SK-N-SH (cell line): Measurements from ENCODE around the gene TFEB. TPM values are rescaled to one million over a fixed set of nuclear protein-coding genes. Genes with fewer than 3 reads are reported as not detected.

Experiments
- CTCF ChIA-PET: fragments of 300-600, 350-600 bp; formaldehyde crosslinking; extraction: SDS; loops from one replicate; lab custom pipeline; 2021; lab: Yijun Ruan, JAX
- POLR2A ChIA-PET: fragments of 350-600 bp; sonication (Branson Sonifier 250); formaldehyde crosslinking; extraction: SDS; loops from one replicate; lab custom pipeline; 2020; ENCODE audit warnings: antibody characterized with exemption, inconsistent platforms; lab: Yijun Ruan, JAX
- DNase-seq: peaks from one replicate; pipeline ENCODE4 v3.0.0; 2012
- H2AFZ ChIP-seq: fragments of 200-600 bp; sonication (generic); 2 replicates; pipeline ENCODE4 v1.8.1; 2016; ENCODE audit warnings: antibody characterized with exemption, mild to moderate bottlenecking, low read depth
- H3F3A ChIP-seq: fragments of 200-600 bp; sonication (generic); replicated peaks from 2 replicates; pipeline ENCODE3; 2016; ENCODE audit warnings: antibody characterized with exemption, mild to moderate bottlenecking; ENCODE audit not compliant: insufficient read depth
- H3K27ac ChIP-seq, 2 experiments: fragments of 200-500 bp in 1 of 2; fragments of 200-600 bp in 1 of 2; sonication (Bioruptor generic) in 1 of 2; sonication (generic), shearing (Covaris generic) in 1 of 2; 2 replicates each; pipeline versions ENCODE4 v1.5.1 to v1.6.1; 2014 to 2016; ENCODE audit warnings: low read depth in 2 of 2, inconsistent platforms in 1 of 2, low read length in 1 of 2, mild to moderate bottlenecking in 1 of 2, mixed read lengths in 1 of 2
- H3K27me3 ChIP-seq: fragments of 200-600 bp; sonication (generic), shearing (Covaris generic); 2 replicates; pipeline ENCODE4 v1.6.1; 2016; ENCODE audit warnings: mixed run types; ENCODE audit not compliant: insufficient read depth
- H3K36me3 ChIP-seq, 2 experiments: fragments of 200-500 bp in 1 of 2; fragments of 200-600 bp in 1 of 2; sonication (Bioruptor generic) in 1 of 2; sonication (generic) in 1 of 2; replicated peaks in 1 of 2; 2 replicates each; pipeline versions ENCODE3 to v1.5.1; 2014 to 2016; ENCODE audit warnings: low read length in 1 of 2, mild to moderate bottlenecking in 1 of 2; ENCODE audit not compliant: insufficient read depth in 2 of 2, control insufficient read depth in 1 of 2
- H3K4me1 ChIP-seq, 2 experiments: fragments of 200-500 bp in 1 of 2; fragments of 200-600 bp in 1 of 2; sonication (Bioruptor generic) in 1 of 2; sonication (generic), shearing (Covaris generic) in 1 of 2; 2 replicates each; pipeline versions ENCODE4 v1.5.1 to v1.6.1; 2014 to 2016; ENCODE audit warnings: low read depth in 1 of 2, low read length in 1 of 2, mixed run types in 1 of 2; ENCODE audit not compliant: insufficient read depth in 2 of 2, control insufficient read depth in 1 of 2
- H3K4me2 ChIP-seq: fragments of 200-600 bp; sonication (generic), shearing (Covaris generic); 2 replicates; pipeline ENCODE4 v1.6.1; 2017; ENCODE audit warnings: mixed run types
- H3K4me3 ChIP-seq, 2 experiments: fragments of 200-500 bp in 1 of 2; fragments of 200-600 bp in 1 of 2; sonication (Bioruptor generic) in 1 of 2; sonication (generic), shearing (Covaris generic) in 1 of 2; 2 replicates each; pipeline versions ENCODE4 v1.5.1 to v1.8.1; 2014 to 2016; ENCODE audit warnings: low read depth in 2 of 2, inconsistent platforms in 1 of 2, low read length in 1 of 2, mild to moderate bottlenecking in 1 of 2, mixed read lengths in 1 of 2, moderate library complexity in 1 of 2
- H3K79me2 ChIP-seq: fragments of 200-600 bp; sonication (generic); 2 replicates; pipeline ENCODE4 v1.8.1; 2017; ENCODE audit warnings: mild to moderate bottlenecking; ENCODE audit not compliant: insufficient read depth
- H3K9ac ChIP-seq: fragments of 200-600 bp; sonication (generic); 2 replicates; pipeline ENCODE4 v1.6.1; 2017; ENCODE audit warnings: mixed run types
- H3K9me2 ChIP-seq: fragments of 200-600 bp; sonication (generic); 2 replicates; pipeline ENCODE4 v1.6.1; 2017; ENCODE audit warnings: mixed run types
- H3K9me3 ChIP-seq: fragments of 200-600 bp; sonication (generic); 2 replicates; pipeline ENCODE4 v1.6.1; 2017; ENCODE audit warnings: mixed run types, mild to moderate bottlenecking, moderate library complexity
- H4K20me1 ChIP-seq: fragments of 200-600 bp; sonication (generic); 2 replicates; pipeline ENCODE4 v1.6.1; 2017; ENCODE audit warnings: mild to moderate bottlenecking, mixed run types; ENCODE audit not compliant: insufficient read depth
- CTCF ChIP-seq: fragments of 200-600 bp; sonication (generic); IDR thresholded peaks from 2 replicates; pipeline ENCODE4 v1.6.1; 2017; ENCODE audit warnings: antibody characterized with exemption, mild to moderate bottlenecking, moderate library complexity
- ELF1 ChIP-seq: IDR thresholded peaks from 2 replicates; pipeline ENCODE4 v1.4.0; 2012
- EZH2phosphoT487 ChIP-seq: fragments of 200-600 bp; sonication (generic); IDR thresholded peaks from 2 replicates; pipeline ENCODE4 v1.6.1; 2017; ENCODE audit warnings: low read depth, mixed run types, mild to moderate bottlenecking, antibody characterized with exemption, moderate library complexity, borderline replicate concordance
- FOSL2 ChIP-seq: IDR thresholded peaks from 2 replicates; pipeline ENCODE4 v1.4.0; 2012; ENCODE audit warnings: low read depth, mild to moderate bottlenecking, moderate library complexity, borderline replicate concordance
- GABPA ChIP-seq: IDR thresholded peaks from 2 replicates; pipeline ENCODE4 v1.4.0; 2012; ENCODE audit warnings: low read depth, mild to moderate bottlenecking
- GATA2 ChIP-seq: sonication (generic); formaldehyde crosslinking; IDR thresholded peaks from 2 replicates; pipeline ENCODE4 v1.5.0; 2020; ENCODE audit warnings: mild to moderate bottlenecking, missing genetic modification reagents
- JUND ChIP-seq: IDR thresholded peaks from 2 replicates; pipeline ENCODE4 v1.4.0; 2012
- MAX ChIP-seq: IDR thresholded peaks from 2 replicates; pipeline ENCODE4 v1.4.0; 2012; ENCODE audit warnings: low read depth
- MEF2A ChIP-seq: IDR thresholded peaks from 2 replicates; pipeline ENCODE4 v1.4.0; 2012; ENCODE audit warnings: low read depth, borderline replicate concordance
- NRF1 ChIP-seq: IDR thresholded peaks from 2 replicates; pipeline ENCODE4 v1.6.1; 2012; ENCODE audit warnings: low read depth, mild to moderate bottlenecking, low read length
- PBX3 ChIP-seq: IDR thresholded peaks from 2 replicates; pipeline ENCODE4; 2012
- POLR2AphosphoS5 ChIP-seq: IDR thresholded peaks from 2 replicates; pipeline ENCODE4 v1.6.1; 2012; ENCODE audit warnings: low read depth, low read length
- RCOR1 ChIP-seq: fragments of 150-350 bp; IDR thresholded peaks from 2 replicates; pipeline ENCODE4 v1.6.1; 2017; ENCODE audit warnings: antibody characterized with exemption, low read length
- SIN3A ChIP-seq: IDR thresholded peaks from 2 replicates; pipeline ENCODE4 v1.6.1; 2012; ENCODE audit warnings: low read depth, mild to moderate bottlenecking, low read length, moderate library complexity, borderline replicate concordance
- SMC3 ChIP-seq: IDR thresholded peaks from 2 replicates; pipeline ENCODE4 v1.6.1; 2012; ENCODE audit warnings: low read depth, low read length, improper control_type of control experiment
- TAF1 ChIP-seq: IDR thresholded peaks from 2 replicates; pipeline ENCODE4 v1.6.1; 2012; ENCODE audit warnings: low read depth, mild to moderate bottlenecking, low read length, moderate library complexity, borderline replicate concordance
- USF2 ChIP-seq: fragments of 150-350 bp; IDR thresholded peaks from 2 replicates; pipeline ENCODE4 v1.6.1; 2017; ENCODE audit warnings: antibody characterized with exemption, low read length, low read depth, borderline replicate concordance
- YY1 ChIP-seq: IDR thresholded peaks from 2 replicates; pipeline ENCODE4 v1.4.0; 2012; ENCODE audit warnings: low read depth, mild to moderate bottlenecking
- WGBS: methylation state at CpG from one replicate; pipeline ENCODE4 v1.1.6; 2017; ENCODE audit warnings: low lambda C conversion rate; 5-methylcytosine and 5-hydroxymethylcytosine counted together
- polyA plus RNA-seq, 3 experiments: library from polyadenylated mRNA; depleted of rRNA; stranded (reverse); fragments of >200 nt; gene quantifications; 2 replicates each; pipeline ENCODE4 v1.2.3, GENCODE V29; 2012
- TF ChIP-seq, protein P1 (sequence below): fragments of 150-350 bp; IDR thresholded peaks from 2 replicates; pipeline ENCODE4 v1.6.1; 2016; ENCODE audit warnings: mild to moderate bottlenecking, low read depth, low read length

The TFEB gene
- polyA plus RNA-seq, 1 of the 3 experiments (the other 2 are of a cell fraction): 6.2 TPM

GRCh38 chr6:41724586-41725501 lies 10.6 kb downstream of the TFEB start:
- no peaks in the 10 kb centered on the region for H3K9me2 ChIP-seq
- H3K4me1 ChIP-seq: peaks cover 19 to 34% of the 10 kb centered on the region in 2 experiments; a peak in 3 of 4 replicates
- 90% methylated on average over 10 of the region's 13 CpGs for WGBS
- no peaks in the 10 kb centered on the region for H3F3A ChIP-seq
- no peak overlapping the region for H3K4me3 ChIP-seq
- H3K4me2 ChIP-seq: no peak overlapping the region
- POLR2A ChIA-PET: no interaction called here
- H2AFZ ChIP-seq: no peak overlapping the region
- no peak overlapping the region for H3K9ac ChIP-seq
- no peaks in the 10 kb centered on the region for H4K20me1 ChIP-seq
- DNase-seq: no peak
- no peaks in the 10 kb centered on the region for H3K27me3 ChIP-seq
- peaks cover 45% of the 10 kb centered on the region for H3K79me2 ChIP-seq
- H3K27ac ChIP-seq: peak overlapping the region in 1 of 2 experiments; percentile 31; a peak in 1 of 4 replicates
- H3K9me3 ChIP-seq: no peaks in the 10 kb centered on the region
- H3K36me3 ChIP-seq: no peaks in the 10 kb centered on the region
- CTCF ChIA-PET: interaction anchor here (0.6 to 2.1 kb wide), 3 partner anchors 8 to 42 kb away, joined by 3 to 8 read pairs (median 7); no protein-coding TSS in a partner anchor
- TF ChIP-seq CTCF (peak; percentile 8; the same call in 1 of the 2 replicates), SIN3A (no peak)

DNA sequence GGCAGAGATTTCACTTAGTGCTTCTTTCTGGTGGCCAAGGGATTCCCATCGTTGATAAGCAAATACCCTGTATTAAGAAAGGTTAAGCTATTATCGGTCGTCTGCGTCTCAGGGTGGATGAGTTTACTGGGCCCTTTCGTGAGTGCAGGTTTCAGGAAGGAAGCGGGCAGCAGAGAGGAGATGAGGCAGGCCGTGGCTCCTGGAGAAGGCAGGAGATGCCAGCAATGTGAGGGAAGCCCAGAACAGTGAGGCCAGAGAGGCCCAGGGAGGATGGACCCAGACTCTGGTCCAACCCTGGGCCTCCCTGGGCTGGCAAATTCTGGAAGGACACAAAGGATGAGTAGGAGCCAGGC lies 11.2 kb downstream of the TFEB start:
- no peaks in the 10 kb centered on the region for H3F3A ChIP-seq
- no peak for DNase-seq
- H2AFZ ChIP-seq: no peak overlapping the region
- H3K79me2 ChIP-seq: peaks cover 39% of the 10 kb centered on the region
- no peaks in the 10 kb centered on the region for H4K20me1 ChIP-seq
- CTCF ChIA-PET: interaction anchor here (0.6 to 2.1 kb wide), 2 partner anchors 18 to 41 kb away, joined by 3 to 8 read pairs; no protein-coding TSS in a partner anchor
- H3K9me3 ChIP-seq: no peaks in the 10 kb centered on the region
- H3K4me3 ChIP-seq: no peak overlapping the region
- H3K9ac ChIP-seq: no peak overlapping the region
- TF ChIP-seq YY1 (no peak), GABPA (no peak), PBX3 (no peak), MAX (no peak), MEF2A (no peak), USF2 (no peak), EZH2phosphoT487 (no peak), TAF1 (no peak), SMC3 (no peak), SIN3A (no peak), FOSL2 (no peak), JUND (no peak), NRF1 (no peak), POLR2AphosphoS5 (no peak), RCOR1 (no peak), GATA2 (no peak), ELF1 (no peak)
- TF ChIP-seq, protein P1, sequence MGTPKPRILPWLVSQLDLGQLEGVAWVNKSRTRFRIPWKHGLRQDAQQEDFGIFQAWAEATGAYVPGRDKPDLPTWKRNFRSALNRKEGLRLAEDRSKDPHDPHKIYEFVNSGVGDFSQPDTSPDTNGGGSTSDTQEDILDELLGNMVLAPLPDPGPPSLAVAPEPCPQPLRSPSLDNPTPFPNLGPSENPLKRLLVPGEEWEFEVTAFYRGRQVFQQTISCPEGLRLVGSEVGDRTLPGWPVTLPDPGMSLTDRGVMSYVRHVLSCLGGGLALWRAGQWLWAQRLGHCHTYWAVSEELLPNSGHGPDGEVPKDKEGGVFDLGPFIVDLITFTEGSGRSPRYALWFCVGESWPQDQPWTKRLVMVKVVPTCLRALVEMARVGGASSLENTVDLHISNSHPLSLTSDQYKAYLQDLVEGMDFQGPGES: no peak
- peak overlapping the region in 1 of 2 experiments; percentile 51; a peak in 2 of 4 replicates for H3K27ac ChIP-seq
- H3K27me3 ChIP-seq: no peaks in the 10 kb centered on the region
- no peaks in the 10 kb centered on the region for H3K36me3 ChIP-seq
- POLR2A ChIA-PET: no interaction called here
- H3K4me1 ChIP-seq: peaks cover 14 to 28% of the 10 kb centered on the region in 2 experiments; a peak in 2 of 4 replicates
- 97% methylated on average over 7 of the region's 7 CpGs for WGBS
- H3K4me2 ChIP-seq: no peak overlapping the region
- no peaks in the 10 kb centered on the region for H3K9me2 ChIP-seq
